Spinal cord (tissue), 10 donors: Measurements from ENCODE around the gene ZCCHC7. TPM values are rescaled to one million over a fixed set of nuclear protein-coding genes. Genes with fewer than 3 reads are reported as not detected.
"Not testable (repeated sequence)": the region's sequence is repeated elsewhere in the genome, so short reads cannot be mapped to it uniquely, and the experiment has no call there.

ENCODE experiments used
- DNase-seq, 6 donors: peaks; one replicate each; pipeline versions ENCODE4 v3.0.0 to v3.0.0-alpha.2; 2013 to 2015; ENCODE audit warnings: low spot score in 6 of 6, low read depth in 4 of 6
- H3K27ac ChIP-seq: one replicate; pipeline ENCODE4 v1.5.1; 2013; ENCODE audit warnings: low read depth, low read length, control low read depth
- H3K27me3 ChIP-seq: one replicate; pipeline ENCODE4 v1.6.1; 2013; ENCODE audit warnings: low read length; ENCODE audit not compliant: control insufficient read depth, insufficient read depth
- H3K36me3 ChIP-seq: one replicate; pipeline ENCODE4 v1.6.1; 2013; ENCODE audit warnings: low read length; ENCODE audit not compliant: control insufficient read depth, insufficient read depth
- H3K4me1 ChIP-seq: one replicate; pipeline ENCODE4 v1.6.1; 2013; ENCODE audit warnings: low read length; ENCODE audit not compliant: control insufficient read depth, insufficient read depth
- H3K4me3 ChIP-seq: one replicate; pipeline ENCODE4 v1.5.1; 2013; ENCODE audit warnings: low read depth, low read length, control low read depth
- H3K9me3 ChIP-seq: one replicate; pipeline ENCODE4 v1.6.1; 2013; ENCODE audit warnings: low read length; ENCODE audit not compliant: control insufficient read depth, insufficient read depth
- WGBS: methylation state at CpG from one replicate; pipeline ENCODE4 v1.1.5; 2013; ENCODE audit warnings: missing lambda C conversion rate; ENCODE audit not compliant: insufficient coverage; 5-methylcytosine and 5-hydroxymethylcytosine counted together
- polyA plus RNA-seq, 2 donors: library from polyadenylated mRNA; unstranded; fragments of 120-200 nt; gene quantifications; one replicate each; pipeline ENCODE4 v1.2.1, GENCODE V29; 2013; ENCODE audit not compliant: insufficient read length in 2 of 2
- total RNA-seq, 2 donors: library from RNA; depleted of rRNA in 1 of 2; stranded (reverse); fragments of 120-200 nt in 1 of 2; fragments of >200 nt in 1 of 2; gene quantifications; one replicate each; pipeline versions ENCODE4 v1.2.3 to v1.2.4, GENCODE V29; 2013 to 2014
- donor health status: healthy.

Gene ZCCHC7
- total and polyA plus RNA-seq, 4 donors = 14.3 to 26.5 (median 20.1) TPM

DNA sequence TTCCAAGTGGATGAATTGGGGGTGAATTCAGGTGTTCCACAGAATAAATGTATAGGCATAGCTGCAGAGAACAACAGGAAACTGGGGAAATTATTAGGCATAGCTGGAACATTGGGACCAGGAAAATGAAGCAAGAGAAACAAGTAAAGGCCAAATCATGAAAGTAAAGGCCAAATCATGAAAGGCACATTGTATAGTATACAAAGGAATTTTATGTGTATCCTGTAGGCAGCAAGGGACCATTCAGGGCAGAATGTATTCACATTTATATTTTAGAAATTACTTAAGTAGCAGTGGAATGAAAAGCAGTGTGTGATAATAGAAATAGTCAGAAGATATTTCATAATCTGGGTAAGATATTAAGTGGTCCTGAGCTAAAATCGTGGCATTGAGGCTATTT, 174.8 kb downstream of the ZCCHC7 start:
- Histone ChIP-seq H3K27me3 (no peaks in the 10 kb centered on the region), H3K27ac (no peak overlapping the region), H3K4me3 (no peak overlapping the region), H3K36me3 (no peaks in the 10 kb centered on the region), H3K9me3 (no peaks in the 10 kb centered on the region), H3K4me1 (peaks cover 3% of the 10 kb centered on the region)
- no peak for DNase-seq
- WGBS = 80% methylated on average over 1 of the region's 1 CpG

DNA sequence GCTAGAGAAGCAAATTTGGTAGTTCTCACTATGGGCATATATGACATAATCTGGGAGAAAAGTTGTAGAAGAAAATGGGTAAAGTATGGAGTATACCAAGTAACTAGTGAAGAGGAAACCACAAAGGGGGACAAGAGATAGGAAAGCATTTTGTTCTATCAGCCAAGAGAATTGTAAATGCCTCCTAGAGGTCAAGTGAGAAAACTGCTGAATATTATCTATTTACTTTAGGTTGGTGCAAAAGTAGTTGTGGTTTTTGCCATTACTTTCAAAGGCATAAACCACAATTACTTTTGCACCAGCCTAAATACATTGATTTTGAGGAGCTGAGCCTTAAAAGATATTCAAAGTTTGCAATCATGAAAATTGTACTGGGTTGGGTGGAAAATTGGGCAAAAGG, 175.4 kb downstream of the ZCCHC7 start:
- Histone ChIP-seq H3K36me3 (no peaks in the 10 kb centered on the region), H3K27ac (no peak overlapping the region), H3K4me3 (no peak overlapping the region), H3K4me1 (no peaks in the 10 kb centered on the region), H3K9me3 (no peaks in the 10 kb centered on the region), H3K27me3 (no peaks in the 10 kb centered on the region)
- no peak for DNase-seq

DNA sequence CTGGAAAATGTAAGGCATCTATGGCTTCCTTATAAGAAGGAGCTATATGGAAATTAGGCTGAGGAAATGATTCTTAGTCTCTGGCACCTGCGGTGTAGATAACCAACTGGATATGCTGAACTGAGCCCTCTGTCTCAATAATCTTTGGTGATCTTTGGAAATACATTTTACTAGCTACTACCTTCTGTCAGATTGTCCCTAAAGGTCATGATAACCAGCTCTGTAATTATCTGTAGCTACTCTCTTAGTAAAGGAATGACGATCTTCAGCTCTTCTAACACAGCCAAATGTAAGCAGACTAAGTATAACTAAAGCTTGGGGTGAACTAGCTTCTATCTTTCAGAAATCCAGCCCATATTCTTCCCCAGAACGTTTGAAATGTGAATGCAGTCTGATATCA, 177.2 kb downstream of the ZCCHC7 start:
- WGBS = no CpG with 5 or more reads among the region's 3 CpGs
- no peak overlapping the region for H3K27ac ChIP-seq
- no peaks in the 10 kb centered on the region for H3K36me3 ChIP-seq
- DNase-seq = no peak
- no peak overlapping the region for H3K4me3 ChIP-seq
- no peaks in the 10 kb centered on the region for H3K27me3 ChIP-seq
- H3K9me3 ChIP-seq = no peaks in the 10 kb centered on the region
- H3K4me1 ChIP-seq = no peaks in the 10 kb centered on the region

GRCh38 chr9:37300620-37301019, 180.2 kb downstream of the ZCCHC7 start:
- Histone ChIP-seq H3K27me3 (no peaks in the 10 kb centered on the region), H3K36me3 (no peaks in the 10 kb centered on the region), H3K4me1 (no peaks in the 10 kb centered on the region), H3K9me3 (no peaks in the 10 kb centered on the region), H3K4me3 (no peak overlapping the region), H3K27ac (no peak overlapping the region)
- DNase-seq = no peak
- no CpG with 5 or more reads among the region's 1 CpG for WGBS

DNA sequence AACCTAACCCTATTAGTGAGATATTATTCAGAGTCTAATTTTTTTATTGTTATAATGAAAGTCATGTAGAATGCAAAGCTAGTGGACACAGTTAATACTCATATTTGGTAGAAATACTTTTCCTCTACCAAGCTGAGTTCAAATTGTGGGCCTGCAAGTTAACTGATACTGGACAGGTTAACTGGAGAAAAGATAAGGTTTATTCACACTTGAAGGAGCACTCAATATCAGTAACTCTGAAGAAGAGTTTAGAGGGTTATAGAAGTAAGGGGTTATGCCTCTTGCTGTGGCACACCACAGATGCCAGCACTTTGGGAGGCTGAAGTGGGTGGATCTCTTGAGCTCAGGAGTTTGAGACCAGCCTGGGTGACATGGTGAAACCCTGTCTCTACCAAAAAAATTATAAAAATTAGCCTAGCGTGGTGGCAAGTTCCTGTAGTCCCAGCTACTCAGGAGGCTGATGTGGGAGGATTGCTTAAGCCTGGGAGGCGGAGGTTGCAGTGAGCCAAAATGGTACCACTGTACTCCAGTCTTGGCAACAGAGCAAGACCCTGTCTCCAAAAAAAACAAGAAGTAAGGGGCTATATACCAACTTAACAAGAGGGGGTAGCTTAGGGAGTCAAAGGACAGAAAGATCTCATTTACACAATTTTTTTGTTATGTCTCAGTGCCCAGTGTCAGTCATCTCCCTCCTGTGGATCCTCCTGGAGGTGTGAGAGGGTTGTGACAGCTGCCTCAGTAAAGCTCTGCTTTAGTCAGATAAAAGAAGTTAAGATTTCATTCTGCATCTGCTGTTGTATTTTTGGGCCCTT, 180.9 kb downstream of the ZCCHC7 start:
- no peaks in the 10 kb centered on the region for H3K27me3 ChIP-seq
- no CpG with 5 or more reads among the region's 2 CpGs for WGBS

GRCh38 chr9:37301854-37302172, 181.4 kb downstream of the ZCCHC7 start:
- no peak overlapping the region for H3K27ac ChIP-seq
- H3K4me1 ChIP-seq = no peaks in the 10 kb centered on the region
- H3K4me3 ChIP-seq = no peak overlapping the region
- no peaks in the 10 kb centered on the region for H3K36me3 ChIP-seq
- no peak for DNase-seq
- no peaks in the 10 kb centered on the region for H3K27me3 ChIP-seq
- no CpG with 5 or more reads among the region's 1 CpG for WGBS
- no peaks in the 10 kb centered on the region for H3K9me3 ChIP-seq

More for the DNA sequence above, 180.9 kb downstream of the ZCCHC7 start:
- DNase-seq = no peak
- Histone ChIP-seq H3K9me3 (no peaks in the 10 kb centered on the region), H3K4me1 (no peaks in the 10 kb centered on the region), H3K27ac (no peak overlapping the region), H3K4me3 (no peak overlapping the region), H3K36me3 (no peaks in the 10 kb centered on the region)

GRCh38 chr9:37302277-37302676, 181.9 kb downstream of the ZCCHC7 start:
- no peaks in the 10 kb centered on the region for H3K4me1 ChIP-seq
- WGBS = 80% methylated on average over 1 of the region's 3 CpGs
- H3K27ac ChIP-seq = no peak overlapping the region
- H3K27me3 ChIP-seq = no peaks in the 10 kb centered on the region
- no peak overlapping the region for H3K4me3 ChIP-seq
- DNase-seq = no peak
- no peaks in the 10 kb centered on the region for H3K9me3 ChIP-seq
- no peaks in the 10 kb centered on the region for H3K36me3 ChIP-seq

DNA sequence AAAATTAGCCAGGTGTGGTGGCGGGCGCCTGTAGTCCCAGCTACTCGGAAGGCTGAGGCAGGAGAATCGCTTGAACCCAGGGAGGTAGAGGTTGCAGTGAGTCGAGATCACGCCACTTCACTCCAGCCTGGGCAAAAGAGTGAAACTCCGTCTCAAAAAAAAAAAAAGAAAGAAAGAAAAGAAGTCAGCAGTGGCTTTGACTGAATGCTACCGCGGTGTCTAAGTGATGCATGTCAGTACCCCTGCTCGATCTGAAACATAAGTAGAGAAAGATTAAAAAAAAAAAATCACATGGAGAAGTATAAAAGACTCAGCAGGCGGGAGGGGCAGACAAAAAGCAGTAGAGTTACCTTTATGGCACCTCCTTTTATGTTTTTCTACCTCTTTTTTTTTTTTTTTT, 182.9 kb downstream of the ZCCHC7 start:
- WGBS = 100% methylated on average over 3 of the region's 11 CpGs
- DNase-seq = not testable (repeated sequence)

GRCh38 chr9:37309136-37309535, 188.8 kb downstream of the ZCCHC7 start:
- H3K27me3 ChIP-seq = no peaks in the 10 kb centered on the region
- no peaks in the 10 kb centered on the region for H3K9me3 ChIP-seq
- no peak for DNase-seq
- no peaks in the 10 kb centered on the region for H3K36me3 ChIP-seq
- no peak overlapping the region for H3K27ac ChIP-seq
- no peak overlapping the region for H3K4me3 ChIP-seq
- WGBS = 100% methylated on average over 3 of the region's 3 CpGs
- no peaks in the 10 kb centered on the region for H3K4me1 ChIP-seq

More for the DNA sequence above, 182.9 kb downstream of the ZCCHC7 start:
- not testable (repeated sequence) for H3K36me3 ChIP-seq, H3K27me3 ChIP-seq, H3K4me3 ChIP-seq, H3K27ac ChIP-seq, H3K4me1 ChIP-seq, H3K9me3 ChIP-seq

GRCh38 chr9:37311938-37312708, 191.7 kb downstream of the ZCCHC7 start:
- Histone ChIP-seq H3K9me3 (no peaks in the 10 kb centered on the region), H3K4me3 (no peak overlapping the region), H3K27ac (no peak overlapping the region), H3K4me1 (no peaks in the 10 kb centered on the region), H3K36me3 (no peaks in the 10 kb centered on the region), H3K27me3 (no peaks in the 10 kb centered on the region)
- DNase-seq = no peak
- 86% methylated on average over 1 of the region's 3 CpGs for WGBS
